Astrocyte (in vitro differentiated cells and primary cell): Measurements from ENCODE around the gene NCKAP1.

ENCODE experiments used
- CTCF ChIP-seq: IDR thresholded peaks from 2 replicates; pipeline ENCODE4 v1.5.1; 2011; ENCODE audit warnings: low read depth, mild to moderate bottlenecking, inconsistent platforms, low read length, moderate library complexity; ENCODE audit not compliant: insufficient read depth
- EZH2 ChIP-seq: IDR thresholded peaks from 2 replicates; pipeline ENCODE4 v1.6.1; 2012; ENCODE audit warnings: mild to moderate bottlenecking, low read length, inconsistent platforms; ENCODE audit not compliant: insufficient read depth

GRCh38 chr2:183035954-183036669, 2.1 kb downstream of the NCKAP1 start:
- TF ChIP-seq CTCF, result no peak
- no peak for TF ChIP-seq EZH2
